ENCODE results near the gene URB2.

URB2 gene

GRCh38 chr1:229597877-229598276 is 28.2 kb upstream of the URB2 start:
- POLR2A ChIA-PET (ENCODE audit: low non-redundant PET): no interaction called here
- no peak for DNase-seq (ENCODE audit: low spot score)
- no peak for TF ChIP-seq CTCF (conservative IDR thresholded peaks at IDR 0.05; ENCODE audit: low read depth)
- H3K27ac ChIP-seq: no peak overlapping the region
- CTCF ChIA-PET: no interaction called here

- POLR2A ChIA-PET (ENCODE audit: low non-redundant PET): no interaction called here
- CTCF ChIA-PET: interaction anchor here (0.6 kb wide), 1 partner anchor 597 kb away, joined by 3 read pairs; no protein-coding TSS in a partner anchor
- no peak for DNase-seq (ENCODE audit: low spot score)
- TF ChIP-seq CTCF (conservative IDR thresholded peaks at IDR 0.05; ENCODE audit: low read depth): no peak
- no peak overlapping the region for H3K27ac ChIP-seq
Observed at GRCh38 chr1:229599218-229599954, 26.7 kb upstream of the URB2 start.

- TF ChIP-seq CTCF (conservative IDR thresholded peaks at IDR 0.05; ENCODE audit: low read depth): no peak
- no peak for DNase-seq (ENCODE audit: low spot score)
- ChIA-PET CTCF (no interaction called here), POLR2A (ENCODE audit: low non-redundant PET) (no interaction called here)
- no peak overlapping the region for H3K27ac ChIP-seq
Observed at GRCh38 chr1:229600229-229600628, 25.8 kb upstream of the URB2 start.

GRCh38 chr1:229603371-229604005 is 22.6 kb upstream of the URB2 start:
- CTCF ChIA-PET: no interaction called here
- H3K27ac ChIP-seq: no peak overlapping the region
- POLR2A ChIA-PET (ENCODE audit: low non-redundant PET): no interaction called here
- no peak for TF ChIP-seq CTCF (conservative IDR thresholded peaks at IDR 0.05; ENCODE audit: low read depth)
- no peak for DNase-seq (ENCODE audit: low spot score)

- CTCF ChIA-PET: no interaction called here
- TF ChIP-seq CTCF (conservative IDR thresholded peaks at IDR 0.05; ENCODE audit: low read depth): no peak
- no peak overlapping the region for H3K27ac ChIP-seq
- DNase-seq (ENCODE audit: low spot score): no peak
- POLR2A ChIA-PET (ENCODE audit: low non-redundant PET): no interaction called here
Observed at GRCh38 chr1:229607370-229607769, 18.7 kb upstream of the URB2 start.

- no peak for DNase-seq (ENCODE audit: low spot score)
- CTCF ChIA-PET: no interaction called here
- no peak overlapping the region for H3K27ac ChIP-seq
- POLR2A ChIA-PET (ENCODE audit: low non-redundant PET): no interaction called here
- no peak for TF ChIP-seq CTCF (conservative IDR thresholded peaks at IDR 0.05; ENCODE audit: low read depth)
Observed at GRCh38 chr1:229608590-229608989, 17.5 kb upstream of the URB2 start.
